Neural progenitor cell (in vitro differentiated cells): ENCODE data around the gene ARPIN. TPM values are rescaled to one million over a fixed set of nuclear protein-coding genes. Genes with fewer than 3 reads are reported as not detected.

Experiments
- DNase-seq: peaks from one replicate; pipeline ENCODE4 v3.0.0-alpha.2; 2016; ENCODE audit warnings: low spot score
- H2AFZ ChIP-seq: fragments of 200-600 bp; sonication (generic); replicated peaks from 2 replicates; pipeline ENCODE4 v1.6.1; 2016; ENCODE audit warnings: antibody characterized with exemption
- H3F3A ChIP-seq: fragments of 200-600 bp; sonication (generic); 2 replicates; pipeline ENCODE4 v1.6.1; 2016; ENCODE audit warnings: antibody characterized with exemption, low read depth
- H3K27ac ChIP-seq: fragments of 200-600 bp; sonication (generic); 2 replicates; pipeline ENCODE4 v1.5.1; 2016; ENCODE audit warnings: mild to moderate bottlenecking
- H3K27me3 ChIP-seq: fragments of 200-600 bp; sonication (generic); 2 replicates; pipeline ENCODE4 v1.6.1; 2016; ENCODE audit warnings: mild to moderate bottlenecking, moderate library complexity
- H3K36me3 ChIP-seq: fragments of 200-600 bp; sonication (generic); 2 replicates; pipeline ENCODE4 v1.5.1; 2016
- H3K4me1 ChIP-seq: fragments of 200-600 bp; sonication (generic); 2 replicates; pipeline ENCODE4 v1.6.1; 2016; ENCODE audit warnings: mixed run types
- H3K4me2 ChIP-seq: fragments of 200-600 bp; sonication (generic); 2 replicates; pipeline ENCODE4 v1.6.1; 2016
- H3K4me3 ChIP-seq: fragments of 200-600 bp; sonication (generic); 2 replicates; pipeline ENCODE4 v1.5.1; 2016
- H3K79me2 ChIP-seq: fragments of 200-600 bp; sonication (generic); 2 replicates; pipeline ENCODE4 v1.6.1; 2016; ENCODE audit warnings: low read depth
- H3K9ac ChIP-seq: fragments of 200-600 bp; sonication (generic); 2 replicates; pipeline ENCODE4 v1.6.1; 2016
- H3K9me3 ChIP-seq: fragments of 200-600 bp; sonication (generic); 2 replicates; pipeline ENCODE4 v1.5.1; 2016; ENCODE audit warnings: low read depth
- H4K20me1 ChIP-seq: fragments of 200-600 bp; sonication (generic); 2 replicates; pipeline ENCODE4 v1.6.1; 2016; ENCODE audit warnings: low read depth
- H3K27ac Mint-ChIP-seq: 3 replicates; pipeline ENCODE4 v1.8.0; 2021; ENCODE audit warnings: mixed read lengths
- H3K27me3 Mint-ChIP-seq: 2 replicates; pipeline ENCODE4 v1.8.0; 2022; ENCODE audit warnings: low read depth, mild to moderate bottlenecking, inconsistent platforms, moderate library complexity, mixed read lengths; ENCODE audit not compliant: insufficient read depth
- H3K36me3 Mint-ChIP-seq: 3 replicates; pipeline ENCODE4 v1.8.0; 2021; ENCODE audit warnings: mixed read lengths
- H3K4me1 Mint-ChIP-seq: 3 replicates; pipeline ENCODE4 v1.8.0; 2021; ENCODE audit warnings: mixed read lengths
- H3K4me3 Mint-ChIP-seq: 3 replicates; pipeline ENCODE4 v1.8.0; 2021; ENCODE audit warnings: mild to moderate bottlenecking, moderate library complexity, mixed read lengths
- H3K9me3 Mint-ChIP-seq: 3 replicates; pipeline ENCODE4 v1.8.0; 2020; ENCODE audit warnings: mixed read lengths
- CTCF ChIP-seq: fragments of 200-600 bp; sonication (generic); IDR thresholded peaks from 2 replicates; pipeline ENCODE4 v1.5.1; 2017; ENCODE audit warnings: antibody characterized with exemption, mild to moderate bottlenecking
- EZH2 ChIP-seq: fragments of 200-600 bp; sonication (generic); IDR thresholded peaks from 2 replicates; pipeline ENCODE4 v1.6.1; 2017; ENCODE audit warnings: antibody characterized with exemption, mild to moderate bottlenecking, moderate library complexity
- EZH2phosphoT487 ChIP-seq: fragments of 200-600 bp; sonication (generic); IDR thresholded peaks from 2 replicates; pipeline ENCODE4 v1.6.1; 2017; ENCODE audit warnings: antibody characterized with exemption
- total RNA-seq: library from RNA; depleted of rRNA; stranded (reverse); fragments of >200 nt; gene quantifications from 2 replicates; pipeline ENCODE4 v1.2.3, GENCODE V29; 2015; ENCODE audit warnings: low replicate concordance

ARPIN gene
- total RNA-seq, 1 donor from 2014 or later, result 5.9 TPM

GRCh38 chr15:89917442-89918101, 4.8 kb upstream of the ARPIN start:
- no peak overlapping the region for H3K27ac ChIP-seq
- H3K9ac ChIP-seq, result no peak overlapping the region
- TF ChIP-seq EZH2phosphoT487, result no peak
- no peak for TF ChIP-seq EZH2
- TF ChIP-seq CTCF, result no peak
- H4K20me1 ChIP-seq, result no peaks in the 10 kb centered on the region
- Mint-ChIP-seq H3K4me3 (no peak overlapping the region), H3K36me3 (no peaks in the 10 kb centered on the region), H3K27ac (no peak overlapping the region), H3K4me1 (peaks cover 11% of the 10 kb centered on the region), H3K9me3 (no peaks in the 10 kb centered on the region), H3K27me3 (peaks cover 6% of the 10 kb centered on the region)
- H3K36me3 ChIP-seq, result no peaks in the 10 kb centered on the region
- no peaks in the 10 kb centered on the region for H3K79me2 ChIP-seq
- peaks cover 11% of the 10 kb centered on the region for H3K4me1 ChIP-seq
- H3K27me3 ChIP-seq, result no peaks in the 10 kb centered on the region
- H2AFZ ChIP-seq, result no peak overlapping the region
- no peaks in the 10 kb centered on the region for H3K9me3 ChIP-seq
- H3F3A ChIP-seq, result peaks cover 9% of the 10 kb centered on the region
- H3K4me3 ChIP-seq, result no peak overlapping the region
- DNase-seq, result no peak
- no peak overlapping the region for H3K4me2 ChIP-seq

DNA sequence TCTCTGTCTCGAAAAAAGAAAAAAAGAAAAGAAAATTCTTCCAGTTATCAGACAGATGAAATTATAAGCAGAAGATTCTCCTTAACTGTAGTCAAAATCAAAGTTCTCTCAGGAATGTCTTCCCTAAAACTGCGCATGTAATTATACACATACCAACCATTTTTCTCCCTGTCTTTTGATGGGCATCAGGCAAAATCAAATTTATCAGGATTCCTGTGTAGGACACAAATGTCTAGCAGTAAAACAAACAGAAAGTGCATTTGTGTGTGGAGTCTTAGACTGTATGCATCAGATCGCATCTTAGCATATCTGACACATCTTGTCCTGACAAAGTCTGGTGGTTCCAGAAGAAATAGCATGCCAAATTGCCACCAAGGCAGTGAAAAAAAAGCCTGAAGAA, 3.9 kb upstream of the ARPIN start:
- H3K9me3 ChIP-seq, result no peaks in the 10 kb centered on the region
- Mint-ChIP-seq H3K36me3 (no peaks in the 10 kb centered on the region), H3K27me3 (peaks cover 6% of the 10 kb centered on the region), H3K4me3 (no peak overlapping the region), H3K9me3 (no peaks in the 10 kb centered on the region), H3K4me1 (peaks cover 16% of the 10 kb centered on the region), H3K27ac (no peak overlapping the region)
- H3K27ac ChIP-seq, result no peak overlapping the region
- no peak overlapping the region for H2AFZ ChIP-seq
- no peak overlapping the region for H3K9ac ChIP-seq
- peaks cover 16% of the 10 kb centered on the region for H3K4me1 ChIP-seq
- no peaks in the 10 kb centered on the region for H3K79me2 ChIP-seq
- no peak overlapping the region for H3K4me2 ChIP-seq
- no peaks in the 10 kb centered on the region for H3K27me3 ChIP-seq
- H3K4me3 ChIP-seq, result no peak overlapping the region
- no peaks in the 10 kb centered on the region for H3K36me3 ChIP-seq
- no peak for DNase-seq
- no peak for TF ChIP-seq CTCF
- no peak for TF ChIP-seq EZH2
- TF ChIP-seq EZH2phosphoT487, result no peak
- no peaks in the 10 kb centered on the region for H4K20me1 ChIP-seq
- peaks cover 9% of the 10 kb centered on the region for H3F3A ChIP-seq

- H3F3A ChIP-seq, result peaks cover 9% of the 10 kb centered on the region
- peaks cover 10% of the 10 kb centered on the region for H3K27me3 Mint-ChIP-seq
- peak; percentile 58 for DNase-seq
- peak overlapping the region; percentile 73 for H3K4me2 ChIP-seq
- peaks cover 16% of the 10 kb centered on the region for H3K4me1 ChIP-seq
- peak overlapping the region; percentile 44 for H3K4me3 ChIP-seq
- no peaks in the 10 kb centered on the region for H3K27me3 ChIP-seq
- no peaks in the 10 kb centered on the region for H3K36me3 ChIP-seq
- TF ChIP-seq CTCF, result no peak
- no peak for TF ChIP-seq EZH2phosphoT487
- TF ChIP-seq EZH2, result peak; percentile 34
- no peaks in the 10 kb centered on the region for H3K79me2 ChIP-seq
- no peaks in the 10 kb centered on the region for H3K9me3 Mint-ChIP-seq
- H3K4me1 Mint-ChIP-seq, result peaks cover 19% of the 10 kb centered on the region
- no peaks in the 10 kb centered on the region for H3K9me3 ChIP-seq
- peak overlapping the region; percentile 57 for H3K27ac Mint-ChIP-seq
- peak overlapping the region; percentile 85 for H3K4me3 Mint-ChIP-seq
- H4K20me1 ChIP-seq, result no peaks in the 10 kb centered on the region
- H3K9ac ChIP-seq, result peak overlapping the region; percentile 42
- H3K36me3 Mint-ChIP-seq, result peaks cover 6% of the 10 kb centered on the region
- H3K27ac ChIP-seq, result peak overlapping the region; percentile 49
- H2AFZ ChIP-seq, result peak overlapping the region; percentile 99
These were observed 543 bp downstream of the ARPIN start for GRCh38 chr15:89912145-89912673.
